HG03095 (cell line): ENCODE measurements around the gene KRTAP6-1.

Source experiments
- ATAC-seq: cut with Tn5 transposase; IDR thresholded peaks from one replicate; pipeline ENCODE4 v1.9.1; 2021; ENCODE audit warnings: moderate library complexity; ENCODE audit not compliant: unreplicated experiment

KRTAP6-1 gene

GRCh38 chr21:30613836-30614235 is at the start of gene KRTAP6-1:
Gene KRTAP6-1, minus strand, starts transcription at chr21:30613930. Its CDS starts 26 bp downstream, at chr21:30613904.
- ATAC-seq = no peak

GRCh38 chr21:30652891-30653290 is 39.2 kb upstream of the KRTAP6-1 start:
- ATAC-seq = no peak

- no peak for ATAC-seq
Measured at GRCh38 chr21:30646904-30647414, 33.2 kb upstream of the KRTAP6-1 start.

GRCh38 chr21:30642564-30642963 is 28.8 kb upstream of the KRTAP6-1 start, which contains the start of gene KRTAP20-3:
Gene KRTAP20-3, plus strand, starts transcription at chr21:30642864.
- ATAC-seq = no peak

GRCh38 chr21:30638686-30639085 is 25.0 kb upstream of the KRTAP6-1 start:
- ATAC-seq = no peak

- ATAC-seq = no peak
Measured at GRCh38 chr21:30634906-30635305, 21.2 kb upstream of the KRTAP6-1 start, which contains the start of gene KRTAP20-2. Gene KRTAP20-2, plus strand, starts transcription at chr21:30635206. Its CDS starts 58 bp downstream, at chr21:30635264.

- no peak for ATAC-seq
Measured at GRCh38 chr21:30629200-30629599, 15.5 kb upstream of the KRTAP6-1 start.

- ATAC-seq = no peak
Measured at GRCh38 chr21:30628109-30628508, 14.4 kb upstream of the KRTAP6-1 start.

- ATAC-seq = no peak
Measured at GRCh38 chr21:30625449-30626165, 11.9 kb upstream of the KRTAP6-1 start.

- no peak for ATAC-seq
Measured at GRCh38 chr21:30623362-30623761, 9.6 kb upstream of the KRTAP6-1 start.

- no peak for ATAC-seq
Measured at GRCh38 chr21:30620522-30620921, 6.8 kb upstream of the KRTAP6-1 start, which contains the start of gene KRTAP20-4. Gene KRTAP20-4, plus strand, starts transcription at chr21:30620627.

GRCh38 chr21:30620080-30620479 is 6.3 kb upstream of the KRTAP6-1 start:
- ATAC-seq = no peak

GRCh38 chr21:30616125-30616524 is 2.4 kb upstream of the KRTAP6-1 start, which contains the start of gene KRTAP20-1:
Gene KRTAP20-1, plus strand, starts transcription at chr21:30616425. Its CDS starts 30 bp downstream, at chr21:30616455.
- ATAC-seq = no peak

- ATAC-seq = no peak
Measured at GRCh38 chr21:30615199-30615598, 1.5 kb upstream of the KRTAP6-1 start.

- ATAC-seq = no peak
Measured at GRCh38 chr21:30612132-30612531, 1.6 kb downstream of the KRTAP6-1 start.

GRCh38 chr21:30605968-30606367 is 7.8 kb downstream of the KRTAP6-1 start:
- no peak for ATAC-seq

- ATAC-seq = no peak
Measured at GRCh38 chr21:30600787-30601186, 12.9 kb downstream of the KRTAP6-1 start, which contains the start of gene KRTAP22-1. Gene KRTAP22-1, plus strand, starts transcription at chr21:30601087.

- ATAC-seq = no peak
Measured at GRCh38 chr21:30598802-30599201, 14.9 kb downstream of the KRTAP6-1 start, which contains the start of gene KRTAP6-2. Gene KRTAP6-2, minus strand, starts transcription at chr21:30598902. Its CDS starts 28 bp downstream, at chr21:30598874.

- no peak for ATAC-seq
Measured at GRCh38 chr21:30592140-30592539, 21.6 kb downstream of the KRTAP6-1 start, which contains the start of gene KRTAP6-3. Gene KRTAP6-3, plus strand, starts transcription at chr21:30592440. Its CDS starts 6 bp downstream, at chr21:30592446.

GRCh38 chr21:30590297-30590696 is 23.4 kb downstream of the KRTAP6-1 start, which contains the start of gene KRTAP22-2:
Gene KRTAP22-2, minus strand, starts transcription at chr21:30590397.
- no peak for ATAC-seq

- ATAC-seq = no peak
Measured at GRCh38 chr21:30582870-30583269, 30.9 kb downstream of the KRTAP6-1 start.

- ATAC-seq = no peak
Measured at GRCh38 chr21:30580132-30580531, 33.6 kb downstream of the KRTAP6-1 start.
